Ovary (tissue), 9 donors: ENCODE data around the gene GABRG3. TPM values are rescaled to one million over a fixed set of nuclear protein-coding genes. Genes with fewer than 3 reads are reported as not detected.

ENCODE experiments used
- DNase-seq, 5 donors: peaks; one replicate each; pipeline ENCODE4 v3.0.0-alpha.2; 2019 to 2020
- H3K27ac ChIP-seq, 2 donors: fragments of 200-600 bp; one replicate each; pipeline versions ENCODE4 v1.5.1 to v1.8.0; 2019 to 2022
- H3K27me3 ChIP-seq: fragments of 200-600 bp; one replicate; pipeline ENCODE4 v1.8.0; 2022
- H3K36me3 ChIP-seq: fragments of 200-600 bp; sonication (generic); one replicate; pipeline ENCODE4 v1.5.1; 2019
- H3K4me1 ChIP-seq: one replicate; pipeline ENCODE4 v1.8.1; 2013; ENCODE audit warnings: mild to moderate bottlenecking, moderate library complexity; ENCODE audit not compliant: insufficient read depth
- H3K4me3 ChIP-seq: fragments of 200-600 bp; sonication (generic); one replicate; pipeline ENCODE4 v1.5.1; 2017
- H3K9me3 ChIP-seq, 2 donors: fragments of 200-600 bp in 1 of 2; sonication (generic) in 1 of 2; one replicate each; pipeline versions ENCODE4 v1.5.1 to v1.8.1; 2013 to 2019; ENCODE audit warnings: mild to moderate bottlenecking in 1 of 2, moderate library complexity in 1 of 2
- EP300 ChIP-seq: sonication (generic); formaldehyde crosslinking; IDR thresholded peaks from one replicate; pipeline ENCODE4 v1.6.1; 2017; ENCODE audit warnings: antibody characterized with exemption
- POLR2A ChIP-seq: fragments of 450-650 bp; IDR thresholded peaks from one replicate; pipeline ENCODE4 v1.6.1; 2017; ENCODE audit warnings: antibody characterized with exemption, mild to moderate bottlenecking, moderate library complexity
- WGBS, 3 donors: extraction: QIAGEN DNeasy Blood & Tissue Kit in 1 of 3; methylation state at CpG; one replicate each; pipeline versions ENCODE4 v1.1.5 to v1.1.7; 2013 to 2017; 5-methylcytosine and 5-hydroxymethylcytosine counted together
- intact Hi-C, 4 donors: fragments of 100-400 bp; cut with DNase I; formaldehyde crosslinking; loops; one replicate each; pipeline versions ENCODE4 v1.11.0 to v1.15.1; 2022 to 2023
- polyA plus RNA-seq, 2 donors: library from polyadenylated mRNA; stranded (reverse); fragments of 200-250 nt in 1 of 2; fragments of 350-450 nt in 1 of 2; fragmentation: Illumina TruSeq in 1 of 2; extraction: RNeasy Lipid Tissue Mini Kit (QIAGEN cat#74804) in 1 of 2; gene quantifications; one replicate each; pipeline ENCODE4 v1.2.3, GENCODE V29; 2013 to 2014
- total RNA-seq, 7 donors: library from RNA; depleted of rRNA in 2 of 7; stranded (reverse); fragments of >200 nt in 2 of 7; fragmentation: NEBNext Ultra II Directional in 3 of 7; extraction: Animal tissue kit (Norgen Biotek cat#: 25700) in 3 of 7; gene quantifications; one replicate each; pipeline versions ENCODE4 v1.1.0 to v1.2.4, GENCODE V29; 2016 to 2023
- TF ChIP-seq, protein P1 (sequence below), 3 donors: fragments of 450-650 bp in 2 of 3; fragments of 200-600 bp in 1 of 3; IDR thresholded peaks; one replicate each; pipeline versions ENCODE4 v1.5.1 to v1.8.0; 2016 to 2022; ENCODE audit warnings: antibody characterized with exemption in 3 of 3, mild to moderate bottlenecking in 1 of 3
- donor health status: DM: no; HTN: no; CAD: no; lungs with moderate emphysema.
- donor health status: DM: no; HTN: no; CAD: no.
- donor health status: Bipolar disorder and iron deficiency.
- donor health status: DM: yes; HTN: yes; CAD: no.
- donor health status: DM: no; HTN: no; CAD: no.
- donor health status: DM: yes; HTN: yes; CAD: no.

Gene GABRG3
- total and polyA plus RNA-seq, 9 donors = 0.01 to 0.18 (median 0.13) TPM; not detected in 6

DNA sequence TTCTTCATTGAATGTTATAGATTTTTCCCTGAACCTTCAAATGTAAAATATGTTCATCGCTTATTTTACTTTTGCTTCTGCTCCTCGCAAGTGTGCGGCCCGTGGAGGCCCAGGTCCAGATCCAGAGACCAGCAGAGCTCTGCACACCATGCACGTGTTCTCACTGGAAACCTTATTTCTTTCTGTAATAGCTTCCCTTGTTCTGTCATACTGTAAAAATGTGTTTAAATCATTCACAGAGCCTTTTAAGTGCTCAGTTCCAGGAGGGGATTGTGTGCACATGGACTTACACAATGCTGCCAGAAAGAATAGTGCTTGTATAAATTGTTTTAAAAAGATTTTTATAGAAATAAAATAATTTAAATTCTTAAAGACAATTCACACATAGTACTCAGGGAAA lies 359.3 kb downstream of the GABRG3 start:
- no peak for DNase-seq
- Histone ChIP-seq H3K27ac (no peak overlapping the region), H3K4me1 (no peaks in the 10 kb centered on the region), H3K36me3 (no peaks in the 10 kb centered on the region), H3K9me3 (no peaks in the 10 kb centered on the region), H3K4me3 (no peak overlapping the region), H3K27me3 (no peaks in the 10 kb centered on the region)
- intact Hi-C loops = no loop called here
- TF ChIP-seq, protein P1, sequence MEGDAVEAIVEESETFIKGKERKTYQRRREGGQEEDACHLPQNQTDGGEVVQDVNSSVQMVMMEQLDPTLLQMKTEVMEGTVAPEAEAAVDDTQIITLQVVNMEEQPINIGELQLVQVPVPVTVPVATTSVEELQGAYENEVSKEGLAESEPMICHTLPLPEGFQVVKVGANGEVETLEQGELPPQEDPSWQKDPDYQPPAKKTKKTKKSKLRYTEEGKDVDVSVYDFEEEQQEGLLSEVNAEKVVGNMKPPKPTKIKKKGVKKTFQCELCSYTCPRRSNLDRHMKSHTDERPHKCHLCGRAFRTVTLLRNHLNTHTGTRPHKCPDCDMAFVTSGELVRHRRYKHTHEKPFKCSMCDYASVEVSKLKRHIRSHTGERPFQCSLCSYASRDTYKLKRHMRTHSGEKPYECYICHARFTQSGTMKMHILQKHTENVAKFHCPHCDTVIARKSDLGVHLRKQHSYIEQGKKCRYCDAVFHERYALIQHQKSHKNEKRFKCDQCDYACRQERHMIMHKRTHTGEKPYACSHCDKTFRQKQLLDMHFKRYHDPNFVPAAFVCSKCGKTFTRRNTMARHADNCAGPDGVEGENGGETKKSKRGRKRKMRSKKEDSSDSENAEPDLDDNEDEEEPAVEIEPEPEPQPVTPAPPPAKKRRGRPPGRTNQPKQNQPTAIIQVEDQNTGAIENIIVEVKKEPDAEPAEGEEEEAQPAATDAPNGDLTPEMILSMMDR (IDR thresholded peaks at IDR 0.05) = no peak
- TF ChIP-seq EP300 = no peak
- TF ChIP-seq POLR2A = no peak
- 87 to 91% (median 90%) methylated on average over 5 of the region's 5 CpGs for WGBS, 3 donors

DNA sequence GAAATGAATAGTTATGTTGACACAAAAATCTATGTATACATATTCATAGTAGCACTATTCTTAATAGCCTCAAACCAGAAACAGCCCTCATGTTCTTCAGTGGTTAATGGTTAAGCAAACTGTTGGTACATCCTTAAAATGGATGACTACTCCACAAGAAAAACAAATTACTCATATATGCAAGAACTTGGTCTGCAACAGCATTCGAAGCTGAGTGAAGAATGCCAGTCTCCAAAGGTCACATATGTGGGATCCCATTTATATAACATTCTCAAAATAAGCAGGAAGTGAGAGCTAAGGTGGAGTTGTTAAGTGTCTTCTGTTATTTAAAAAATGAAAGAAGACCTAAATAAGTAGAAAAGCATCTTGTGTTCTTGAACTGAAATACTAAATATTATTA lies 365.7 kb downstream of the GABRG3 start:
- no peaks in the 10 kb centered on the region for H3K9me3 ChIP-seq
- intact Hi-C loops = no loop called here
- 61 to 76% (median 70%) methylated on average over 1 of the region's 1 CpG for WGBS, 3 donors
- H3K4me1 ChIP-seq = no peaks in the 10 kb centered on the region
- DNase-seq = no peak
- TF ChIP-seq EP300 = no peak
- TF ChIP-seq, protein P1 (IDR thresholded peaks at IDR 0.05) = no peak
- no peak for TF ChIP-seq POLR2A
- H3K4me3 ChIP-seq = no peak overlapping the region
- no peaks in the 10 kb centered on the region for H3K27me3 ChIP-seq
- H3K36me3 ChIP-seq = no peaks in the 10 kb centered on the region
- no peak overlapping the region for H3K27ac ChIP-seq

DNA sequence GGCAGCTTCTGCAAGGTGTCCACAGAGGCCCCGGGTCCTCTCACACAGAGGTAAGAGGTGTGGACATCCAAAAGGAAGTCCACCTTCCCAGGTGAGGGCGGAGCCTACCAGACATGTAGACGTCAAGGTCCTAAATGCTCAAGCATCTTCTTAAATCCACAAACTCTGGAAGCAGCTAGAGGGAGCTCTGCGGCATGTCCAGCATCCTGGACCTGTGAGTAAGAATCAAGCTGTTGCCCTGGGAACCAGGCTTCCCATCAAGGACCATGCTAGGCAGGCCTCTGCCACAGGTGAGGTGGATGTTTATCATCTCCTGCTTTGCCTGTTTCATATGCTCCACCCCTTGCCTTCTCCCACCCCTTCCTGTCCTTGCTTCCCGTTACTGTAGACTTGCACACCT lies 368.2 kb downstream of the GABRG3 start:
- no peak for DNase-seq
- no peaks in the 10 kb centered on the region for H3K4me1 ChIP-seq
- 77 to 87% (median 77%) methylated on average over 5 of the region's 5 CpGs for WGBS, 3 donors
- H3K27me3 ChIP-seq = no peaks in the 10 kb centered on the region
- intact Hi-C loops = no loop called here
- H3K4me3 ChIP-seq = no peak overlapping the region
- H3K27ac ChIP-seq = no peak overlapping the region
- H3K36me3 ChIP-seq = no peaks in the 10 kb centered on the region
- TF ChIP-seq EP300 (no peak), POLR2A (no peak)
- TF ChIP-seq, protein P1 (IDR thresholded peaks at IDR 0.05) = no peak
- no peaks in the 10 kb centered on the region for H3K9me3 ChIP-seq

DNA sequence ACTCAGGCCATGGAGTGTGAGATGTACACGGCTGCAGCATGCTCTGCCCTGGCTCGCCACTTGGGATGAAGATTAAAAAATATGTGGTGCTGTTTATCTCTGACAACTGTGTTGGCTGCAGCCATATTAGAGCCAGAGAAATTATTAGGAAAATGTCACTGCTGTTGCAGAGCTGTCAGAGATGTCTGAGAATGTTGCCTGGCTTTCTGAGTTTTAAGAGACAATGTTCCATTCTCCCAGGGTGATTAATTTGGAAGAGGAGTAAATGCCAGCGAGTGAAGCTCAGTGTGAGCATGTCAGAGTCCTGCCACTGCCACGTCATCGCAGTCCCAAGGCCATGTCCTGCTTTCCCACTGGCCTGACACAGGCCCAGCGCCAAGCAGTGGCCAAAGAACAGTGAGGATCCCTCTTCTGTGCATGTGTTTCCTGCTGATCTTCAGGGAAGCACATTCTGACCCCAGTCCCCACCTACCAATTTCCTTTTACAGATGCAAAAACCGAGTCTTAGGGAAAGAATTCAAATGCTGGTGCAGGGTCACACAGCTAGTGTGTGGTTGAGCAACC lies 370.9 kb downstream of the GABRG3 start:
- no peak for DNase-seq
- TF ChIP-seq POLR2A (no peak), EP300 (no peak)
- TF ChIP-seq, protein P1 (IDR thresholded peaks at IDR 0.05) = no peak
- Histone ChIP-seq H3K27ac (no peak overlapping the region), H3K9me3 (no peaks in the 10 kb centered on the region), H3K4me1 (no peaks in the 10 kb centered on the region), H3K27me3 (no peaks in the 10 kb centered on the region), H3K4me3 (no peak overlapping the region), H3K36me3 (no peaks in the 10 kb centered on the region)
- 62 to 67% (median 64%) methylated on average over 7 of the region's 7 CpGs for WGBS, 3 donors
- intact Hi-C loops = no loop called here
